ENCODE measurements around the gene PKP2.

PKP2 gene

GRCh38 chr12:32921397-32921796 is 24.8 kb upstream of the PKP2 start:
- TF ChIP-seq CTCF (IDR thresholded peaks at IDR 0.05; ENCODE audit: low read depth, low read length, missing control alignments), result no peak
- no peak overlapping the region for H3K4me3 ChIP-seq (ENCODE audit: low read depth, low read length)
- in situ Hi-C loops (cut with HindIII; ENCODE audit: low sequenced_read_pairs), result no loop called here
- DNase-seq (ENCODE audit: low read depth), result no peak

GRCh38 chr12:32920506-32921085 is 24.0 kb upstream of the PKP2 start:
- in situ Hi-C loops (cut with HindIII; ENCODE audit: low sequenced_read_pairs), result no loop called here
- no peak for DNase-seq (ENCODE audit: low read depth)
- no peak for TF ChIP-seq CTCF (IDR thresholded peaks at IDR 0.05; ENCODE audit: low read depth, low read length, missing control alignments)
- no peak overlapping the region for H3K4me3 ChIP-seq (ENCODE audit: low read depth, low read length)

- in situ Hi-C loops (cut with HindIII; ENCODE audit: low sequenced_read_pairs), result no loop called here
- H3K4me3 ChIP-seq (ENCODE audit: low read depth, low read length), result no peak overlapping the region
- peak; percentile 68 for TF ChIP-seq CTCF (IDR thresholded peaks at IDR 0.05; ENCODE audit: low read depth, low read length, missing control alignments)
- DNase-seq (ENCODE audit: low read depth), result peak; percentile 91
Observed at GRCh38 chr12:32918890-32919801, 22.6 kb upstream of the PKP2 start.

- DNase-seq (ENCODE audit: low read depth), result peak; percentile 55
- no peak for TF ChIP-seq CTCF (IDR thresholded peaks at IDR 0.05; ENCODE audit: low read depth, low read length, missing control alignments)
- in situ Hi-C loops (cut with HindIII; ENCODE audit: low sequenced_read_pairs), result no loop called here
- no peak overlapping the region for H3K4me3 ChIP-seq (ENCODE audit: low read depth, low read length)
Observed at GRCh38 chr12:32917094-32917611, 20.6 kb upstream of the PKP2 start.

GRCh38 chr12:32907898-32908476 is 11.4 kb upstream of the PKP2 start:
- TF ChIP-seq CTCF (IDR thresholded peaks at IDR 0.05; ENCODE audit: low read depth, low read length, missing control alignments), result no peak
- no peak overlapping the region for H3K4me3 ChIP-seq (ENCODE audit: low read depth, low read length)
- in situ Hi-C loops (cut with HindIII; ENCODE audit: low sequenced_read_pairs), result no loop called here
- no peak for DNase-seq (ENCODE audit: low read depth)

- no peak overlapping the region for H3K4me3 ChIP-seq (ENCODE audit: low read depth, low read length)
- TF ChIP-seq CTCF (IDR thresholded peaks at IDR 0.05; ENCODE audit: low read depth, low read length, missing control alignments), result no peak
- no peak for DNase-seq (ENCODE audit: low read depth)
- in situ Hi-C loops (cut with HindIII; ENCODE audit: low sequenced_read_pairs), result no loop called here
Observed at GRCh38 chr12:32907166-32907565, 10.6 kb upstream of the PKP2 start.

Measured in astrocyte of the cerebellum (primary cell).